WTC11 (cell line): Measurements from ENCODE around the gene PDE4A. TPM values are rescaled to one million over a fixed set of nuclear protein-coding genes. Genes with fewer than 3 reads are reported as not detected.
A peak's percentile ranks its signal among the peaks of the same experiment; 100 is the strongest.

Experiments
- ATAC-seq: fragments of 200-7000 bp; cut with Tn5 transposase; 2 replicates; pipeline ENCODE4 v1.10.0; 2021; ENCODE audit warnings: mild to moderate bottlenecking, moderate library complexity
- CTCF ChIA-PET: fragments of 300-600 bp; sonication (Branson Sonifier 250); formaldehyde crosslinking; loops from one replicate; lab custom pipeline; 2021; ENCODE audit warnings: antibody characterized with exemption; lab: Charles Lee
- POLR2A ChIA-PET: fragments of 350-600 bp; sonication (Branson Sonifier 250); formaldehyde crosslinking; loops from one replicate; lab custom pipeline; 2021; ENCODE audit warnings: antibody characterized with exemption; lab: Charles Lee
- DNase-seq: peaks from one replicate; pipeline ENCODE4 v3.0.0; 2021; ENCODE audit warnings: low spot score
- H3K27ac Mint-ChIP-seq: 2 replicates; pipeline ENCODE4 v1.8.0; 2021; ENCODE audit warnings: mixed read lengths
- H3K27me3 Mint-ChIP-seq: 2 replicates; pipeline ENCODE4 v1.8.0; 2021; ENCODE audit warnings: low read depth, mild to moderate bottlenecking, moderate library complexity, mixed read lengths
- H3K36me3 Mint-ChIP-seq: 2 replicates; pipeline ENCODE4 v1.8.0; 2021; ENCODE audit warnings: mixed read lengths
- H3K4me1 Mint-ChIP-seq: 2 replicates; pipeline ENCODE4 v1.8.0; 2022; ENCODE audit warnings: mixed read lengths
- H3K4me3 Mint-ChIP-seq: 2 replicates; pipeline ENCODE4 v1.8.0; 2021; ENCODE audit warnings: mild to moderate bottlenecking, moderate library complexity, mixed read lengths
- H3K9me3 Mint-ChIP-seq: 2 replicates; pipeline ENCODE4 v1.8.0; 2021; ENCODE audit warnings: mixed read lengths
- ATF1 ChIP-seq: sonication (generic); formaldehyde crosslinking; IDR thresholded peaks from 2 replicates; pipeline ENCODE4 v1.8.1; 2023; ENCODE audit warnings: mild to moderate bottlenecking, moderate library complexity, missing genetic modification reagents
- ATF2 ChIP-seq: sonication (generic); formaldehyde crosslinking; IDR thresholded peaks from 2 replicates; pipeline ENCODE4 v1.8.1; 2022; ENCODE audit warnings: low read depth, missing genetic modification reagents, borderline replicate concordance
- CBFB ChIP-seq: sonication (generic); formaldehyde crosslinking; IDR thresholded peaks from 2 replicates; pipeline ENCODE4 v1.8.1; 2022; ENCODE audit warnings: mild to moderate bottlenecking, low read depth, missing genetic modification reagents
- CREB1 ChIP-seq: sonication (generic); formaldehyde crosslinking; IDR thresholded peaks from 2 replicates; pipeline ENCODE4 v1.8.0; 2023; ENCODE audit warnings: mild to moderate bottlenecking, missing genetic modification reagents
- E2F1 ChIP-seq: sonication (generic); formaldehyde crosslinking; IDR thresholded peaks from 2 replicates; pipeline ENCODE4 v1.8.0; 2022; ENCODE audit warnings: mild to moderate bottlenecking, missing genetic modification reagents
- FOXJ3 ChIP-seq: sonication (generic); formaldehyde crosslinking; IDR thresholded peaks from 2 replicates; pipeline ENCODE4 v1.9.0; 2021; ENCODE audit warnings: missing genetic modification reagents, mild to moderate bottlenecking, borderline replicate concordance
- FOXP1 ChIP-seq: sonication (generic); formaldehyde crosslinking; IDR thresholded peaks from 2 replicates; pipeline ENCODE4 v1.8.0; 2022; ENCODE audit warnings: missing genetic modification reagents, mild to moderate bottlenecking, moderate library complexity, borderline replicate concordance
- GTF2I ChIP-seq: fragments of 250-450 bp; sonication (Bioruptor Pico); conservative IDR thresholded peaks from 2 replicates; pipeline ENCODE4 v1.4.0; 2021; ENCODE audit warnings: mild to moderate bottlenecking
- IRF2 ChIP-seq: sonication (generic); formaldehyde crosslinking; IDR thresholded peaks from 2 replicates; pipeline ENCODE4 v1.8.0; 2022; ENCODE audit warnings: low read depth, missing genetic modification reagents, borderline replicate concordance
- OVOL2 ChIP-seq: fragments of 250-450 bp; sonication (Bioruptor Pico); IDR thresholded peaks from 2 replicates; pipeline ENCODE4 v1.9.0; 2021; ENCODE audit warnings: mild to moderate bottlenecking, borderline replicate concordance
- SP1 ChIP-seq: sonication (generic); formaldehyde crosslinking; conservative IDR thresholded peaks from 2 replicates; pipeline ENCODE4 v1.8.1; 2022; ENCODE audit warnings: missing genetic modification reagents
- TCF7 ChIP-seq: sonication (generic); formaldehyde crosslinking; IDR thresholded peaks from 2 replicates; pipeline ENCODE4 v1.8.0; 2022; ENCODE audit warnings: mild to moderate bottlenecking, low read depth, missing genetic modification reagents, moderate library complexity
- ZNF138 ChIP-seq: sonication (generic); formaldehyde crosslinking; conservative IDR thresholded peaks from 2 replicates; pipeline ENCODE4 v1.8.1; 2022; ENCODE audit warnings: mild to moderate bottlenecking, moderate library complexity, missing genetic modification reagents
- ZNF232 ChIP-seq: sonication (generic); formaldehyde crosslinking; IDR thresholded peaks from 2 replicates; pipeline ENCODE4 v1.8.0; 2022; ENCODE audit warnings: mild to moderate bottlenecking, missing genetic modification reagents
- total RNA-seq: library from RNA; stranded (reverse); gene quantifications from 3 replicates; pipeline ENCODE4 v1.2.3, GENCODE V29; 2021
- TF ChIP-seq, protein P1 (sequence below): fragments of 250-450 bp; sonication (Bioruptor Pico); IDR thresholded peaks from 2 replicates; pipeline ENCODE4 v1.9.0; 2021; ENCODE audit warnings: moderate library complexity, mild to moderate bottlenecking, inconsistent platforms, borderline replicate concordance
- TF ChIP-seq, protein P2 (sequence below): sonication (generic); formaldehyde crosslinking; IDR thresholded peaks from 2 replicates; pipeline ENCODE4 v1.8.1; 2022; ENCODE audit warnings: low read depth, mild to moderate bottlenecking, moderate library complexity, missing genetic modification reagents, borderline replicate concordance
- TF ChIP-seq, protein P3 (sequence below): sonication (generic); formaldehyde crosslinking; IDR thresholded peaks from 2 replicates; pipeline ENCODE4 v1.8.1; 2022; ENCODE audit warnings: missing genetic modification reagents, borderline replicate concordance

Gene PDE4A
- total RNA-seq, 1 experiment from 2014 or later = 5.9 TPM

DNA sequence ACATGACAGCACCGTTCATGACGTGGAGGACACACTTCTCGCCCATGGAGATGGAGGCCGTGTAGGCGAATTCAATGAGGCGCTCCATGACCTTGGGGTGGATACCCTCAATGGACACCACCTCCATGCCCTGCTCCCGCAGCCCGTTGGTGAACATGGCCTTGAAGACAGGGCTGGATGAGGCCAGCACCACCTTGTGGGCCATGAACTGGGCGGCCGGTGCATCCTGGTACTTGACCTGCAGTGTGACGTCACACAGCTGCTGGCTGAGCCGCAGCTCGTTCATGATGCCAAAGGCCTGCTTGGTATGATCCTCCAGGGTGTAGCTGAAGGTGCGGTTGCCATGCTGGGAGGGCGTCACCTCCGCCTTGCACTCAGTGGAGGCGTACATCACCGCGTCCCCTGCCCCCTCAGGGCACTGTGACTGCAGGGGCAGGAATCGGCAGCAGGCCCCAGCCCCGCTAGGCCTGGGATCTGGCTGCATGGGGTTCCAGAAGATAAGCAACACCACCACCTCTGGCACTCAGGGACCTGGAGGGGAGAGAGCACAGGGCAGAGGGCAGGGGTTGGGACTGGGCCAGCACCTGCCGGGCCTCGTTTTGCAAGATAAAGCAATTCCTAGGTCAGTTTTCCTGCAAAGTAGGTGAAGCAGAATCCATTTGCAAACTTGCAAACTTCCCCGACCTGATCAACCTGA, 79.4 kb downstream of the PDE4A start (continued):
- TF ChIP-seq E2F1 (CRISPR knock-in tag) (no peak), IRF2 (no peak), ZNF232 (CRISPR knock-in tag) (no peak), OVOL2 (CRISPR knock-in tag) (no peak), ATF2 (no peak), FOXJ3 (no peak), ATF1 (0 out of 2 replicates have a peak, but pooled peaks have one; percentile 18)
- TF ChIP-seq, protein P1, sequence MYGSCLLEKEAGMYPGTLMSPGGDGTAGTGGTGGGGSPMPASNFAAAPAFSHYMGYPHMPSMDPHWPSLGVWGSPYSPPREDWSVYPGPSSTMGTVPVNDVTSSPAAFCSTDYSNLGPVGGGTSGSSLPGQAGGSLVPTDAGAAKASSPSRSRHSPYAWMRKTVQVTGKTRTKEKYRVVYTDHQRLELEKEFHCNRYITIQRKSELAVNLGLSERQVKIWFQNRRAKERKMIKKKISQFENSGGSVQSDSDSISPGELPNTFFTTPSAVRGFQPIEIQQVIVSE = no peak
- TF ChIP-seq, protein P2, sequence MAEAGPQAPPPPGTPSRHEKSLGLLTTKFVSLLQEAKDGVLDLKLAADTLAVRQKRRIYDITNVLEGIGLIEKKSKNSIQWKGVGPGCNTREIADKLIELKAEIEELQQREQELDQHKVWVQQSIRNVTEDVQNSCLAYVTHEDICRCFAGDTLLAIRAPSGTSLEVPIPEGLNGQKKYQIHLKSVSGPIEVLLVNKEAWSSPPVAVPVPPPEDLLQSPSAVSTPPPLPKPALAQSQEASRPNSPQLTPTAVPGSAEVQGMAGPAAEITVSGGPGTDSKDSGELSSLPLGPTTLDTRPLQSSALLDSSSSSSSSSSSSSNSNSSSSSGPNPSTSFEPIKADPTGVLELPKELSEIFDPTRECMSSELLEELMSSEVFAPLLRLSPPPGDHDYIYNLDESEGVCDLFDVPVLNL (CRISPR knock-in tag) = no peak
- TF ChIP-seq, protein P3, sequence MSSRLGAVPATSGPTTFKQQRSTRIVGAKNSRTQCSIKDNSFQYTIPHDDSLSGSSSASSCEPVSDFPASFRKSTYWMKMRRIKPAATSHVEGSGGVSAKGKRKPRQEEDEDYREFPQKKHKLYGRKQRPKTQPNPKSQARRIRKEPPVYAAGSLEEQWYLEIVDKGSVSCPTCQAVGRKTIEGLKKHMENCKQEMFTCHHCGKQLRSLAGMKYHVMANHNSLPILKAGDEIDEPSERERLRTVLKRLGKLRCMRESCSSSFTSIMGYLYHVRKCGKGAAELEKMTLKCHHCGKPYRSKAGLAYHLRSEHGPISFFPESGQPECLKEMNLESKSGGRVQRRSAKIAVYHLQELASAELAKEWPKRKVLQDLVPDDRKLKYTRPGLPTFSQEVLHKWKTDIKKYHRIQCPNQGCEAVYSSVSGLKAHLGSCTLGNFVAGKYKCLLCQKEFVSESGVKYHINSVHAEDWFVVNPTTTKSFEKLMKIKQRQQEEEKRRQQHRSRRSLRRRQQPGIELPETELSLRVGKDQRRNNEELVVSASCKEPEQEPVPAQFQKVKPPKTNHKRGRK = no peak

DNA sequence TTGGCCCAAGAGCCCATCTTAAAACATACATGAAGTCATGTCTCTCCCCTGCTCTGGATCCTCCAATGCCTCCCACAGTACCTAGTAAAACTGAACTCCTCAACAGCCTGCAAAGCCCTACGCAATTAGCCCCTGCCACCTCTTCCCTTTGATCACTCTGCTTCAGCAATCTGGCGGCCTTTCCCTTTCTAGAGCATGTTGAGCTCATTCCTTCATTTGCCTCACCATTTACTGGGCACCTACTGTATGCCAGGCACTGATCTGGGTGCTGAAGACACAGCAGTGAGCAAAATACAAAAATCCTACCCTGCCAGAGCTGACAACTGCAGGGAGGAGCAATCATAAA, 79.9 kb downstream of the PDE4A start:
- Mint-ChIP-seq H3K36me3 (peaks cover 24% of the 10 kb centered on the region), H3K27me3 (0 out of 2 replicates have a peak, but pooled peaks cover 4% of the 10 kb centered on the region)
- CTCF ChIA-PET = interaction anchor here (0.7 to 2.4 kb wide), 6 partner anchors 10 to 284 kb away, joined by 3 to 11 read pairs (median 6); no protein-coding TSS in a partner anchor
- no peak for TF ChIP-seq FOXP1 (CRISPR knock-in tag)
- no peak for TF ChIP-seq OVOL2 (CRISPR knock-in tag)
- TF ChIP-seq CBFB = 0 out of 2 replicates have a peak, but pooled peaks have one; percentile 13
- TF ChIP-seq ZNF138 (CRISPR knock-in tag) = no peak
- no peak for TF ChIP-seq TCF7 (CRISPR knock-in tag)
- peak; percentile 3; the same call in 1 of the 2 replicates for TF ChIP-seq SP1 (CRISPR knock-in tag)
- no peak for TF ChIP-seq GTF2I (CRISPR knock-in tag)
- TF ChIP-seq CREB1 (CRISPR knock-in tag) = no peak
- TF ChIP-seq, all 79 proteins: peak for 2
- ATAC-seq = peak; percentile 41; the same call in 1 of the 2 replicates
- DNase-seq = no peak
- Mint-ChIP-seq H3K27ac (peak overlapping the region; percentile 98), H3K4me3 (peak overlapping the region; percentile 59), H3K9me3 (no peaks in the 10 kb centered on the region), H3K4me1 (peaks cover 22% of the 10 kb centered on the region)
- POLR2A ChIA-PET = interaction anchor here (0.6 kb wide), 2 partner anchors 35 to 52 kb away, joined by 3 to 8 read pairs; no protein-coding TSS in a partner anchor
